Neural crest cell (in vitro differentiated cells): ENCODE data around the gene OR6J1. TPM values are rescaled to one million over a fixed set of nuclear protein-coding genes. Genes with fewer than 3 reads are reported as not detected.
"Not testable (repeated sequence)": the region's sequence is repeated elsewhere in the genome, so short reads cannot be mapped to it uniquely, and the experiment has no call there.

ENCODE experiments used
- DNase-seq: peaks from one replicate; pipeline ENCODE4 v3.0.0; 2021; ENCODE audit warnings: low read depth, mixed read lengths, low spot score
- H3K27ac Mint-ChIP-seq: one replicate; pipeline ENCODE4 v1.8.0; 2021; ENCODE audit warnings: mild to moderate bottlenecking, mixed read lengths; ENCODE audit not compliant: unreplicated experiment
- H3K27me3 Mint-ChIP-seq: 2 replicates; pipeline ENCODE4 v1.8.0; 2021; ENCODE audit warnings: low read depth, mild to moderate bottlenecking, mixed read lengths
- H3K36me3 Mint-ChIP-seq: 2 replicates; pipeline ENCODE4 v1.8.0; 2021; ENCODE audit warnings: low read depth, mild to moderate bottlenecking, mixed read lengths
- H3K4me1 Mint-ChIP-seq: 2 replicates; pipeline ENCODE4 v1.8.0; 2021; ENCODE audit warnings: mixed read lengths
- H3K4me3 Mint-ChIP-seq: one replicate; pipeline ENCODE4 v1.8.0; 2021; ENCODE audit warnings: mild to moderate bottlenecking, mixed read lengths
- H3K9me3 Mint-ChIP-seq: 2 replicates; pipeline ENCODE4 v1.8.0; 2021; ENCODE audit warnings: mixed read lengths
- CTCF ChIP-seq: fragments of 200-600 bp; sonication (generic); conservative IDR thresholded peaks from 2 replicates; pipeline ENCODE4 v1.5.0; 2021; ENCODE audit warnings: antibody characterized with exemption, mild to moderate bottlenecking
- total RNA-seq: library from RNA; stranded (reverse); gene quantifications from 2 replicates; pipeline ENCODE4 v1.2.1, GENCODE V29; 2021

Gene OR6J1
- total RNA-seq, 1 donor from 2014 or later = not detected

GRCh38 chr14:22650046-22650739 lies 6.0 kb upstream of the OR6J1 start:
- TF ChIP-seq CTCF = no peak
- Mint-ChIP-seq H3K4me3 (no peak overlapping the region), H3K4me1 (peaks cover 3% of the 10 kb centered on the region), H3K27me3 (peaks cover 3% of the 10 kb centered on the region), H3K27ac (no peak overlapping the region), H3K9me3 (peaks cover 2% of the 10 kb centered on the region), H3K36me3 (no peaks in the 10 kb centered on the region)
- no peak for DNase-seq

- no peak for DNase-seq
- Mint-ChIP-seq H3K4me1 (peaks cover 3% of the 10 kb centered on the region), H3K36me3 (no peaks in the 10 kb centered on the region), H3K9me3 (peaks cover 2% of the 10 kb centered on the region), H3K4me3 (no peak overlapping the region), H3K27ac (no peak overlapping the region), H3K27me3 (peaks cover 3% of the 10 kb centered on the region)
- no peak for TF ChIP-seq CTCF
Observed at GRCh38 chr14:22648506-22648905, 4.4 kb upstream of the OR6J1 start.

GRCh38 chr14:22646570-22647254 lies 2.6 kb upstream of the OR6J1 start:
- peaks cover 2% of the 10 kb centered on the region for H3K9me3 Mint-ChIP-seq
- no peak for TF ChIP-seq CTCF
- H3K36me3 Mint-ChIP-seq = no peaks in the 10 kb centered on the region
- no peak overlapping the region for H3K27ac Mint-ChIP-seq
- no peak overlapping the region for H3K4me3 Mint-ChIP-seq
- DNase-seq = no peak
- H3K4me1 Mint-ChIP-seq = no peaks in the 10 kb centered on the region
- peaks cover 3% of the 10 kb centered on the region for H3K27me3 Mint-ChIP-seq

GRCh38 chr14:22641846-22642245 lies 2.3 kb downstream of the OR6J1 start:
- Mint-ChIP-seq H3K4me1 (no peaks in the 10 kb centered on the region), H3K4me3 (no peak overlapping the region), H3K27ac (no peak overlapping the region), H3K36me3 (peaks cover 2% of the 10 kb centered on the region), H3K27me3 (peaks cover 3% of the 10 kb centered on the region), H3K9me3 (peaks cover 2% of the 10 kb centered on the region)
- no peak for DNase-seq
- TF ChIP-seq CTCF = no peak

- DNase-seq = no peak
- TF ChIP-seq CTCF = no peak
- H3K4me3 Mint-ChIP-seq = no peak overlapping the region
- no peaks in the 10 kb centered on the region for H3K9me3 Mint-ChIP-seq
- no peak overlapping the region for H3K27ac Mint-ChIP-seq
- H3K27me3 Mint-ChIP-seq = no peaks in the 10 kb centered on the region
- H3K4me1 Mint-ChIP-seq = no peaks in the 10 kb centered on the region
- H3K36me3 Mint-ChIP-seq = peaks cover 5% of the 10 kb centered on the region
Observed at GRCh38 chr14:22640192-22640591, 4.0 kb downstream of the OR6J1 start.

GRCh38 chr14:22635980-22636379 lies 8.2 kb downstream of the OR6J1 start:
- H3K4me3 Mint-ChIP-seq, DNase-seq, H3K27ac Mint-ChIP-seq, H3K4me1 Mint-ChIP-seq, H3K27me3 Mint-ChIP-seq, H3K36me3 Mint-ChIP-seq, H3K9me3 Mint-ChIP-seq: not testable (repeated sequence)
